K562 (cell line): ENCODE data around the gene NAA38. TPM values are rescaled to one million over a fixed set of nuclear protein-coding genes. Genes with fewer than 3 reads are reported as not detected.

Experiments
- BRCA1 ChIP-seq, 2 experiments: fragments of 450-650 bp in 1 of 2; sonication (generic) in 1 of 2; formaldehyde crosslinking in 1 of 2; IDR thresholded peaks; 2 replicates each; pipeline versions ENCODE4 v1.5.0 to v1.6.1; 2017 to 2020; ENCODE audit warnings: mild to moderate bottlenecking in 1 of 2, missing genetic modification reagents in 1 of 2
- ETS2 ChIP-seq: IDR thresholded peaks from 2 replicates; pipeline ENCODE4 v1.6.1; 2016; ENCODE audit warnings: borderline replicate concordance, missing genetic modification characterization, mild to moderate bottlenecking, moderate library complexity, missing compliant biosample characterization; ENCODE audit not compliant: poor library complexity, severe bottlenecking
- KDM4B ChIP-seq, 2 experiments: fragments of 450-650 bp in 1 of 2; sonication (generic) in 1 of 2; IDR thresholded peaks; 2 replicates each; pipeline ENCODE4 v1.6.1; 2016 to 2017; ENCODE audit warnings: borderline replicate concordance in 2 of 2, antibody characterized with exemption in 1 of 2, low read depth in 1 of 2, mild to moderate bottlenecking in 1 of 2
- POLR2B ChIP-seq: fragments of 450-650 bp; IDR thresholded peaks from 2 replicates; pipeline ENCODE4 v1.6.1; 2018; ENCODE audit warnings: low read depth; ENCODE audit not compliant: partially characterized antibody
- PYGO2 ChIP-seq: fragments of 450-650 bp; IDR thresholded peaks from 2 replicates; pipeline ENCODE4 v1.6.1; 2016; ENCODE audit warnings: mild to moderate bottlenecking, missing genetic modification characterization, moderate library complexity, missing compliant biosample characterization
- RAD51 ChIP-seq: fragments of 450-650 bp; IDR thresholded peaks from 2 replicates; pipeline ENCODE4 v1.7.1; 2016; ENCODE audit warnings: low read depth, mild to moderate bottlenecking, borderline replicate concordance
- SAFB2 ChIP-seq: fragments of 200-400 bp; formaldehyde crosslinking; IDR thresholded peaks from 2 replicates; pipeline ENCODE4 v1.6.1; 2018; ENCODE audit warnings: borderline replicate concordance, low read length, low read depth, moderate library complexity; ENCODE audit not compliant: severe bottlenecking
- TCF7L2 ChIP-seq: fragments of 150-350 bp; IDR thresholded peaks from 2 replicates; pipeline ENCODE4 v1.6.1; 2016; ENCODE audit warnings: low read depth, mild to moderate bottlenecking, low read length, moderate library complexity
- ZBTB1 ChIP-seq: sonication (generic); formaldehyde crosslinking; IDR thresholded peaks from 2 replicates; pipeline ENCODE4 v1.8.1; 2023; ENCODE audit warnings: missing genetic modification reagents, low read depth, mild to moderate bottlenecking, borderline replicate concordance
- ZFPM2 ChIP-seq: fragments of 250-450 bp; sonication (Bioruptor Pico); IDR thresholded peaks from 2 replicates; pipeline ENCODE4 v1.5.1; 2022; ENCODE audit warnings: mild to moderate bottlenecking
- ZNF175 ChIP-seq: fragments of 200-800 bp; sonication (Bioruptor generic); IDR thresholded peaks from 2 replicates; pipeline ENCODE4 v1.6.1; 2016; ENCODE audit warnings: low read depth, mild to moderate bottlenecking, missing genetic modification characterization, missing compliant biosample characterization
- ZNF436 ChIP-seq: fragments of 250-450, 450-650 bp; sonication (Bioruptor Pico); formaldehyde crosslinking; IDR thresholded peaks from 2 replicates; pipeline ENCODE4 v1.7.0; 2020; ENCODE audit warnings: mild to moderate bottlenecking
- ZNF507 ChIP-seq: conservative IDR thresholded peaks from 2 replicates; pipeline ENCODE4 v1.6.1; 2017; ENCODE audit warnings: missing genetic modification characterization, missing compliant biosample characterization
- ZNF586 ChIP-seq: fragments of 450-650 bp; formaldehyde crosslinking; conservative IDR thresholded peaks from 2 replicates; pipeline ENCODE4 v1.4.0; 2020; ENCODE audit warnings: mild to moderate bottlenecking, moderate library complexity
- ZNF707 ChIP-seq: fragments of 250-450 bp; sonication (Bioruptor Pico); conservative IDR thresholded peaks from 2 replicates; pipeline ENCODE4 v1.8.0; 2022; ENCODE audit warnings: inconsistent platforms, mild to moderate bottlenecking, moderate library complexity
- polyA plus RNA-seq, 8 experiments: library from polyadenylated mRNA; depleted of rRNA in 4 of 8; stranded (reverse) in 5 of 8; unstranded in 3 of 8; fragments of >200 nt; fragmentation: Nextera tagmentation in 2 of 8; fragmentation: Illumina TruSeq in 1 of 8; extraction: Ambion mirVana in 2 of 8; extraction: Trizol in 1 of 8; gene quantifications; 2 replicates each; pipeline versions ENCODE4 v1.2.1 to v1.2.3, GENCODE V29; 2011 to 2014; ENCODE audit warnings: inconsistent platforms in 1 of 8, missing spikeins in 1 of 8
- total RNA-seq, 7 experiments: library from RNA; depleted of rRNA in 6 of 7; stranded (reverse); fragments of >200 nt in 6 of 7; fragmentation: Illumina TruSeq in 2 of 7; extraction: Trizol in 2 of 7; gene quantifications; 2 replicates each; pipeline versions ENCODE4 v1.2.1 to v1.2.3, GENCODE V29; 2011 to 2021; ENCODE audit warnings: low replicate concordance in 1 of 7
- TF ChIP-seq, protein P1 (sequence below): fragments of 450-650 bp; formaldehyde crosslinking; IDR thresholded peaks from 2 replicates; pipeline ENCODE4 v1.4.0; 2022; ENCODE audit warnings: missing genetic modification characterization
- TF ChIP-seq, protein P2 (sequence below): fragments of 250-450 bp; sonication (Bioruptor Pico); IDR thresholded peaks from 2 replicates; pipeline ENCODE4 v1.6.1; 2021; ENCODE audit warnings: mild to moderate bottlenecking
- TF ChIP-seq, protein P3 (sequence below): fragments of 200-800 bp; sonication (Bioruptor generic); IDR thresholded peaks from 2 replicates; pipeline ENCODE4 v1.6.1; 2017; ENCODE audit warnings: missing genetic modification characterization, missing compliant biosample characterization
- TF ChIP-seq, protein P4 (sequence below): fragments of 450-650 bp; IDR thresholded peaks from 2 replicates; pipeline ENCODE4 v1.6.1; 2016; ENCODE audit warnings: missing biosample characterization, missing genetic modification characterization
- TF ChIP-seq, protein P5 (sequence below): IDR thresholded peaks from 3 replicates; pipeline ENCODE4 v1.6.1; 2011; ENCODE audit warnings: borderline replicate concordance, mild to moderate bottlenecking; ENCODE audit not compliant: insufficient read length, insufficient read depth

NAA38 gene
- total and polyA plus RNA-seq, 9 of the 15 experiments (the other 6 are each of a cell fraction or from before 2014, with no cell fraction given) = 16.4 to 99.8 (median 57.3) TPM

DNA sequence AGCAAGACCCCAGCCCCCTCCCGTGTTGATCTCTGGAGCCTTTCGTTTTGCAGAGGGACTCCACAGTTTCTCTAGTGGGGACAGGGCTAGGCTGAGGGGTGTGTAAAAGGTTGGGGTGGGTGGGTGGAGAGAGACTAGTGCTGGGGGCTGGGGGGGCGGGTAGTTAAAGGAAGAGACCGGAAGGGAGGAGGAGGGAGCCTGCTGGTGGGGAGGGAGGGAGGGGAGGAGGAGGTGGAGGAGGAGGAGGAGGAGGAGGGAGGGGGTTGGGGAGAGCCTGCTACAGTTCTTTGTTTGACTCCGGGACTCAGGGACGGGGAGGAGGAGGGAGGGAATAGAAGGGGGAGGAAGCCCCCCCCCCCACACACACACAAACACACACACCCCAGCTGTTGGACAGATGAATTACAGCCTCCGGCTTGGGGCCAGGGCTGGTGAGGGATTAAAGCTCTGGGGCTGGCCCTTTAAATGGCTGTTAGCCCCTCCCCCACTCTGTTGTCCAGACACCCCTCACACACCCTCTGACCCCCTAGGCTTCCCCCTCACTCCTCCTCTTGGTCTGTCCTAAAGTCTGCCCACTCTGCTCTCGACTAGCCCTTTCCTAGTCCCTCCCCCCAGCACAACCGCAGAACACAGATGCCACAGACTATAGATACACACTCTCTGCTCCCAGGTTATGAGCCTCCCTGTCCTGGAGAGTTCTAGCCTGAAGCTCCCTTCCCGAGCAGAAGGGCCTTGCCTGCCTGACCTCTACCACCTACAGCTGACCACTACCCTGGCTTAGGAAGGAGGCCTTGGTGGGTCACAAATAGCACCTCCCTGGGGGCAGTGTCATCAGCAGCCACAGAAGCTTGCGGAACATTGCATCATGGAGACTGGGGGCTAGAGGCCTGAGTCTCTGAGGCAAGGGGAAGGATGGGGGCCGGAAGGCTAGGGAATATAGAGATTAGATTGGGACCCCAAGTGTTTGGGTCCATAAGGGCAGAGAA is 19.0 kb downstream of the NAA38 start (continued):
- TF ChIP-seq POLR2B (peak; percentile 82), SAFB2 (no peak), RAD51 (no peak; the same call in 1 of the 2 replicates), ZBTB1 (CRISPR knock-in tag) (no peak), ZNF507 (tag) (no peak), TCF7L2 (no peak), KDM4B (IDR thresholded peaks at IDR 0.05; ENCODE audit: borderline replicate concordance in 2 of 2, low read depth in 1 of 2) (no peak), PYGO2 (tag) (no peak), ZNF436 (CRISPR knock-in tag) (no peak), ZNF586 (CRISPR knock-in tag) (no peak), ETS2 (tag) (no peak), ZFPM2 (CRISPR knock-in tag) (no peak), ZNF707 (CRISPR knock-in tag) (no peak), BRCA1 (IDR thresholded peaks at IDR 0.05) (no peak), BRCA1 (CRISPR knock-in tag; IDR thresholded peaks at IDR 0.05) (no peak), ZNF175 (CRISPR knock-in tag) (no peak)
- TF ChIP-seq, protein P1, sequence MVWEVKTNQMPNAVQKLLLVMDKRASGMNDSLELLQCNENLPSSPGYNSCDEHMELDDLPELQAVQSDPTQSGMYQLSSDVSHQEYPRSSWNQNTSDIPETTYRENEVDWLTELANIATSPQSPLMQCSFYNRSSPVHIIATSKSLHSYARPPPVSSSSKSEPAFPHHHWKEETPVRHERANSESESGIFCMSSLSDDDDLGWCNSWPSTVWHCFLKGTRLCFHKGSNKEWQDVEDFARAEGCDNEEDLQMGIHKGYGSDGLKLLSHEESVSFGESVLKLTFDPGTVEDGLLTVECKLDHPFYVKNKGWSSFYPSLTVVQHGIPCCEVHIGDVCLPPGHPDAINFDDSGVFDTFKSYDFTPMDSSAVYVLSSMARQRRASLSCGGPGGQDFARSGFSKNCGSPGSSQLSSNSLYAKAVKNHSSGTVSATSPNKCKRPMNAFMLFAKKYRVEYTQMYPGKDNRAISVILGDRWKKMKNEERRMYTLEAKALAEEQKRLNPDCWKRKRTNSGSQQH (CRISPR knock-in tag) = peak; percentile 56; the same call in 1 of the 2 replicates
- TF ChIP-seq, protein P2, sequence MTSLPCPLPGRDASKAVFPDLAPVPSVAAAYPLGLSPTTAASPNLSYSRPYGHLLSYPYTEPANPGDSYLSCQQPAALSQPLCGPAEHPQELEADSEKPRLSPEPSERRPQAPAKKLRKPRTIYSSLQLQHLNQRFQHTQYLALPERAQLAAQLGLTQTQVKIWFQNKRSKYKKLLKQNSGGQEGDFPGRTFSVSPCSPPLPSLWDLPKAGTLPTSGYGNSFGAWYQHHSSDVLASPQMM (CRISPR knock-in tag) = no peak
- TF ChIP-seq, protein P3, sequence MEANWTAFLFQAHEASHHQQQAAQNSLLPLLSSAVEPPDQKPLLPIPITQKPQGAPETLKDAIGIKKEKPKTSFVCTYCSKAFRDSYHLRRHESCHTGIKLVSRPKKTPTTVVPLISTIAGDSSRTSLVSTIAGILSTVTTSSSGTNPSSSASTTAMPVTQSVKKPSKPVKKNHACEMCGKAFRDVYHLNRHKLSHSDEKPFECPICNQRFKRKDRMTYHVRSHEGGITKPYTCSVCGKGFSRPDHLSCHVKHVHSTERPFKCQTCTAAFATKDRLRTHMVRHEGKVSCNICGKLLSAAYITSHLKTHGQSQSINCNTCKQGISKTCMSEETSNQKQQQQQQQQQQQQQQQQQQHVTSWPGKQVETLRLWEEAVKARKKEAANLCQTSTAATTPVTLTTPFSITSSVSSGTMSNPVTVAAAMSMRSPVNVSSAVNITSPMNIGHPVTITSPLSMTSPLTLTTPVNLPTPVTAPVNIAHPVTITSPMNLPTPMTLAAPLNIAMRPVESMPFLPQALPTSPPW (CRISPR knock-in tag) = peak; percentile 86
- TF ChIP-seq, protein P4, sequence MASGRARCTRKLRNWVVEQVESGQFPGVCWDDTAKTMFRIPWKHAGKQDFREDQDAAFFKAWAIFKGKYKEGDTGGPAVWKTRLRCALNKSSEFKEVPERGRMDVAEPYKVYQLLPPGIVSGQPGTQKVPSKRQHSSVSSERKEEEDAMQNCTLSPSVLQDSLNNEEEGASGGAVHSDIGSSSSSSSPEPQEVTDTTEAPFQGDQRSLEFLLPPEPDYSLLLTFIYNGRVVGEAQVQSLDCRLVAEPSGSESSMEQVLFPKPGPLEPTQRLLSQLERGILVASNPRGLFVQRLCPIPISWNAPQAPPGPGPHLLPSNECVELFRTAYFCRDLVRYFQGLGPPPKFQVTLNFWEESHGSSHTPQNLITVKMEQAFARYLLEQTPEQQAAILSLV (tag) = peak; percentile 75; the same call in 1 of the 2 replicates
- TF ChIP-seq, protein P5, sequence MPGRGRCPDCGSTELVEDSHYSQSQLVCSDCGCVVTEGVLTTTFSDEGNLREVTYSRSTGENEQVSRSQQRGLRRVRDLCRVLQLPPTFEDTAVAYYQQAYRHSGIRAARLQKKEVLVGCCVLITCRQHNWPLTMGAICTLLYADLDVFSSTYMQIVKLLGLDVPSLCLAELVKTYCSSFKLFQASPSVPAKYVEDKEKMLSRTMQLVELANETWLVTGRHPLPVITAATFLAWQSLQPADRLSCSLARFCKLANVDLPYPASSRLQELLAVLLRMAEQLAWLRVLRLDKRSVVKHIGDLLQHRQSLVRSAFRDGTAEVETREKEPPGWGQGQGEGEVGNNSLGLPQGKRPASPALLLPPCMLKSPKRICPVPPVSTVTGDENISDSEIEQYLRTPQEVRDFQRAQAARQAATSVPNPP = no peak
